Activated CD4-positive, alpha-beta T cell treated with anti-CD3 and anti-CD28 coated beads, Interleukin-2, amount 10 ng/mL, durations not matched to agents 7 days and 5 days (primary cell): ENCODE results near the gene PDCD1. TPM values are rescaled to one million over a fixed set of nuclear protein-coding genes. Genes with fewer than 3 reads are reported as not detected.

ENCODE experiments used
- CTCF ChIA-PET: fragments of 350-600 bp; sonication (Branson Sonifier 250); formaldehyde crosslinking; loops from one replicate; lab custom pipeline; 2021; ENCODE audit warnings: antibody characterized with exemption; lab: Charles Lee
- POLR2A ChIA-PET: fragments of 350-600 bp; sonication (Branson Sonifier 250); formaldehyde crosslinking; loops from one replicate; lab custom pipeline; 2021; ENCODE audit warnings: antibody characterized with exemption; lab: Charles Lee
- DNase-seq: peaks from one replicate; pipeline ENCODE4 v3.0.0-alpha.2; 2020
- H3K27ac Mint-ChIP-seq: one replicate; pipeline ENCODE4 v1.8.0; 2021; ENCODE audit warnings: mild to moderate bottlenecking, moderate library complexity, mixed read lengths
- H3K27me3 Mint-ChIP-seq: one replicate; pipeline ENCODE4 v1.8.0; 2021; ENCODE audit warnings: mixed read lengths
- H3K36me3 Mint-ChIP-seq: one replicate; pipeline ENCODE4 v1.8.0; 2021; ENCODE audit warnings: low read depth, mixed read lengths
- H3K4me1 Mint-ChIP-seq: one replicate; pipeline ENCODE4 v1.8.0; 2021; ENCODE audit warnings: mixed read lengths
- H3K4me3 Mint-ChIP-seq: one replicate; pipeline ENCODE4 v1.8.0; 2021; ENCODE audit warnings: mild to moderate bottlenecking, moderate library complexity, mixed read lengths
- H3K9me3 Mint-ChIP-seq: one replicate; pipeline ENCODE4 v1.8.0; 2021; ENCODE audit warnings: mixed read lengths
- total RNA-seq, 2 experiments: library from RNA; stranded (reverse); gene quantifications; one replicate each; pipeline ENCODE4 v1.2.3, GENCODE V29; 2021

Gene PDCD1
- total RNA-seq, 2 experiments from 2014 or later, result 4.7 to 4.9 TPM

- ChIA-PET POLR2A (no interaction called here), CTCF (interaction anchor here (0.7 kb wide), 1 partner anchor 15 kb away, joined by 4 read pairs; no protein-coding TSS in a partner anchor)
- H3K36me3 Mint-ChIP-seq, result no peaks in the 10 kb centered on the region
- H3K9me3 Mint-ChIP-seq, result no peaks in the 10 kb centered on the region
- H3K27me3 Mint-ChIP-seq, result no peaks in the 10 kb centered on the region
- DNase-seq, result no peak
- H3K27ac Mint-ChIP-seq, result peak overlapping the region; percentile 19
- no peak overlapping the region for H3K4me3 Mint-ChIP-seq
- H3K4me1 Mint-ChIP-seq, result peaks cover 12% of the 10 kb centered on the region
Measured at GRCh38 chr2:241817126-241817820, 41.4 kb downstream of the PDCD1 start.

DNA sequence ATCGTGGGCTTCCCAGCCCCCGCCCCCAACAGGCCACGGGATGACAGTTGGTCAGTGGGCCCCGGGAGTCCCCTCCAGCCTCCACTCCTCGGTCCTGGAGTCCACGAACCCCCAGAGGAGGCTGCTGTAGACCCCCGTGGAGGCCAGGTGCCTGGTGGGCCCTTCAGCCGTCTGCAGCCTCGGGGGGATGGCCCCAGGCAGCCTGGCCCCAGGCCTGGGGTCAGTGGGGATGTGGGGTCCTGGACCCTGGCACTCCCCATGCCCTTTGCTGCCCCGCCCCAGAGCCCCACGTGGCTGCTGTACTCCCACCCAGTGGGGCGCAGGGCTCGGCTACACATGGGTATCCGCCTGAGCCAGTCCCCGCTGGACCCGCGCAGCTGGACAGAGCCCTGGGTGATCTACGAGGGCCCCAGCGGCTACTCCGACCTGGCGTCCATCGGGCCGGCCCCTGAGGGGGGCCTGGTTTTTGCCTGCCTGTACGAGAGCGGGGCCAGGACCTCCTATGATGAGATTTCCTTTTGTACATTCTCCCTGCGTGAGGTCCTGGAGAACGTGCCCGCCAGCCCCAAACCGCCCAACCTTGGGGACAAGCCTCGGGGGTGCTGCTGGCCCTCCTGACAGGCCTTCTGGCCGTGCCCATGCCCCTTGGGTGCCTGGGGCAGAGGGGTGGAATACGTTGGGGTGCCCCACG lies 42.1 kb downstream of the PDCD1 start:
- H3K36me3 Mint-ChIP-seq, result no peaks in the 10 kb centered on the region
- DNase-seq, result no peak
- POLR2A ChIA-PET, result no interaction called here
- H3K27me3 Mint-ChIP-seq, result no peaks in the 10 kb centered on the region
- peaks cover 12% of the 10 kb centered on the region for H3K4me1 Mint-ChIP-seq
- H3K4me3 Mint-ChIP-seq, result no peak overlapping the region
- CTCF ChIA-PET, result no interaction called here
- no peak overlapping the region for H3K27ac Mint-ChIP-seq
- no peaks in the 10 kb centered on the region for H3K9me3 Mint-ChIP-seq

GRCh38 chr2:241815477-241816430 lies 42.9 kb downstream of the PDCD1 start:
- H3K36me3 Mint-ChIP-seq, result no peaks in the 10 kb centered on the region
- ChIA-PET POLR2A (no interaction called here), CTCF (no interaction called here)
- H3K27me3 Mint-ChIP-seq, result no peaks in the 10 kb centered on the region
- H3K4me1 Mint-ChIP-seq, result peaks cover 9% of the 10 kb centered on the region
- no peaks in the 10 kb centered on the region for H3K9me3 Mint-ChIP-seq
- H3K27ac Mint-ChIP-seq, result peak overlapping the region; percentile 57
- no peak overlapping the region for H3K4me3 Mint-ChIP-seq
- DNase-seq, result no peak

- no peak for DNase-seq
- Mint-ChIP-seq H3K9me3 (no peaks in the 10 kb centered on the region), H3K27me3 (no peaks in the 10 kb centered on the region), H3K4me3 (no peak overlapping the region), H3K27ac (peak overlapping the region; percentile 57), H3K4me1 (peaks cover 9% of the 10 kb centered on the region), H3K36me3 (no peaks in the 10 kb centered on the region)
- POLR2A ChIA-PET, result no interaction called here
- CTCF ChIA-PET, result no interaction called here
Measured at GRCh38 chr2:241814643-241815476, 43.8 kb downstream of the PDCD1 start.

DNA sequence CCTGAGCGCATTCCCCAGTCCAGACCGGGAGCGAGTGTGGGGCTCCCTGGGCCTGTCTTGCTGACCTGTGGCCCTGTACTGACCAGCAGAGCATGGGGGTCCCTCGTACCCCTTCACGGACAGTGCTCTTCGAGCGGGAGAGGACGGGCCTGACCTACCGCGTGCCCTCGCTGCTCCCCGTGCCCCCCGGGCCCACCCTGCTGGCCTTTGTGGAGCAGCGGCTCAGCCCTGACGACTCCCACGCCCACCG lies 44.4 kb downstream of the PDCD1 start:
- H3K36me3 Mint-ChIP-seq, result no peaks in the 10 kb centered on the region
- peaks cover 9% of the 10 kb centered on the region for H3K4me1 Mint-ChIP-seq
- no peak overlapping the region for H3K4me3 Mint-ChIP-seq
- no peaks in the 10 kb centered on the region for H3K9me3 Mint-ChIP-seq
- POLR2A ChIA-PET, result no interaction called here
- H3K27ac Mint-ChIP-seq, result no peak overlapping the region
- CTCF ChIA-PET, result interaction anchor here (1.0 kb wide), 1 partner anchor 52 kb away, joined by 3 read pairs; no protein-coding TSS in a partner anchor
- H3K27me3 Mint-ChIP-seq, result no peaks in the 10 kb centered on the region
- DNase-seq, result no peak

DNA sequence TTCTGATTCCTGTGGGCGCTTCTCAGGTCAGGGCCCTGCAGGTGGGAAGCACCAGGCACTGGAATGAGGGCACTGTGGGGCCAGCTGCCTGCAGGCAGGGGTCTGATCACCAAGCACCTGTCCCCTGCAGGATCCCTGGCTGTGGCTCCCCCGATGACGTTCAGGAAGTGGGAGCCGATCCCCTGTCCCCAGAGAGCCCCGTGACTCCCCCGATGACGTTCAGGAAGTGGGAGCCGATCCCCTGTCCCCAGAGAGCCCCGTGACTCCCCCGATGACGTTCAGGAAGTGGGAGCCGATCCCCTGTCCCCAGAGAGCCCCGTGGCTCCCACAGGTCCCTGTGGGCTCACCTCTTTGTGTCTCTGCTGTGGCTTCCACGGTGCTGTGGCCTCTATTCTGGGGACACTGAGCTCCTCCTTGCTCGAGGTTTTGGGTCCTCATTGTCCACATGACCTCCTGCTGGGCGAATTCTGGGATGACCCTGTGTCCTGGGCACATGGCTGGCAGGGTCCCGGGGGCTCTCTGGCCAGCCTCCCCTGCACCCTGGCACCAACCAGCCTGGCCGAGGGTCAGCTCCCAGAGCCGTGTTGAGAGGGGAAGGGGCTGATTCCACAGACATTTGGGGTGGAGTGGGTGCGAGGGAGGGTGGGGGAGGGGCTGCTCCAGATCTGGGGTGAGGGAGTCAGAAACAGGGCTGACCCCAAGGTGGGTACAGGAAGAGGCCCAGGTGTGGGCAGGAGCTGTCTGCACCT lies 44.9 kb downstream of the PDCD1 start:
- H3K9me3 Mint-ChIP-seq, result no peaks in the 10 kb centered on the region
- H3K4me3 Mint-ChIP-seq, result no peak overlapping the region
- no peak overlapping the region for H3K27ac Mint-ChIP-seq
- no peaks in the 10 kb centered on the region for H3K27me3 Mint-ChIP-seq
- H3K4me1 Mint-ChIP-seq, result peaks cover 9% of the 10 kb centered on the region
- no peaks in the 10 kb centered on the region for H3K36me3 Mint-ChIP-seq
- no peak for DNase-seq
- ChIA-PET POLR2A (no interaction called here), CTCF (interaction anchor here (1.0 to 1.2 kb wide), 2 partner anchors 10 to 53 kb away, joined by 3 read pairs; no protein-coding TSS in a partner anchor)

DNA sequence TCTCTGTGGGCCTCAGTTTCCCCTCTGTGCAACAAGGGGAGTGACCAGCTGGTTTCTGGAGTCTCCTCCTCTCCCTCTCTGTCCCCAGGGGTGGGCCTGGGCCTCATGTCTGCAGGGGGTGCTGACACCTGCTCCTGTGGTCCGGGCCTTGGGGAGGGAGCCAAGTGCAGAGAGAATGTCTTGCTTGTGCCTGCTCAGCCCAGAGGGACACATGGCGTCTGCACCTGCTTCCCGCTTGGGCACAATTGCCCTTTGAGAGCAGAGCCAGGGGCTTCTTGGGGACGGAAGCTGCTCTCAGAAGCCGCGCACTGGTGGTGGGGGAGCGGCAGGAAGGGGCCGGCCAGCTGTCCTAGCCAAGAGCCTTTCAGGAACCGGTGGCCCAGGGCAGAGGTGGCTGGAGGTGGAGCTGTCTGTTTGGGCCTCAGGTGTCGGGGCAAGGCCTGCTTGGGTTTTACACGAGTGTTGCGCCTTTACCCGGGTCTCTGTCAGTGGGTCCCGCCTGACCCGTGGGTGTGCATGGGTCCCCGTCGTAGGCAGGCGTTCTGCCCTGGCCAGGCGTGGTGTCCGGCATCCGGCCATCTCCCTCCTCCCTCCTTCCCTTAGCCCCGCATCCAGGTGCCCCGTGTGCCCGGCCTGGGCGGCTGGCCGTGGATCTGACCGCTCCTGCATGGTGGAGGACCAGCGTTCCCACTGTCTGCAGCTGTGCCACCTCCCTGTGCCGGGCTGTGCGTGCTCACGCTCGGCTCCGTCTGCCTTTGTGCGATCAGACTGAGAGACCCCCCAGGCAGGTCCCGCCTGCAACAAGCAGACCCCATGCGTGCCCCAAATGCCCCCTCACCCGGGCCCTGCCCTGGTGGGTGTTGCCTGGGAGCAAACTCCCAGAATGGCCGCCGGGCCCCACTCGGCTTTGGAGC lies 45.7 kb downstream of the PDCD1 start:
- Mint-ChIP-seq H3K27me3 (peaks cover 3% of the 10 kb centered on the region), H3K27ac (no peak overlapping the region), H3K4me1 (peaks cover 9% of the 10 kb centered on the region), H3K4me3 (no peak overlapping the region), H3K9me3 (no peaks in the 10 kb centered on the region), H3K36me3 (no peaks in the 10 kb centered on the region)
- ChIA-PET CTCF (interaction anchor here (1.0 to 1.2 kb wide), 2 partner anchors 9 to 53 kb away, joined by 3 read pairs; no protein-coding TSS in a partner anchor), POLR2A (no interaction called here)
- no peak for DNase-seq

DNA sequence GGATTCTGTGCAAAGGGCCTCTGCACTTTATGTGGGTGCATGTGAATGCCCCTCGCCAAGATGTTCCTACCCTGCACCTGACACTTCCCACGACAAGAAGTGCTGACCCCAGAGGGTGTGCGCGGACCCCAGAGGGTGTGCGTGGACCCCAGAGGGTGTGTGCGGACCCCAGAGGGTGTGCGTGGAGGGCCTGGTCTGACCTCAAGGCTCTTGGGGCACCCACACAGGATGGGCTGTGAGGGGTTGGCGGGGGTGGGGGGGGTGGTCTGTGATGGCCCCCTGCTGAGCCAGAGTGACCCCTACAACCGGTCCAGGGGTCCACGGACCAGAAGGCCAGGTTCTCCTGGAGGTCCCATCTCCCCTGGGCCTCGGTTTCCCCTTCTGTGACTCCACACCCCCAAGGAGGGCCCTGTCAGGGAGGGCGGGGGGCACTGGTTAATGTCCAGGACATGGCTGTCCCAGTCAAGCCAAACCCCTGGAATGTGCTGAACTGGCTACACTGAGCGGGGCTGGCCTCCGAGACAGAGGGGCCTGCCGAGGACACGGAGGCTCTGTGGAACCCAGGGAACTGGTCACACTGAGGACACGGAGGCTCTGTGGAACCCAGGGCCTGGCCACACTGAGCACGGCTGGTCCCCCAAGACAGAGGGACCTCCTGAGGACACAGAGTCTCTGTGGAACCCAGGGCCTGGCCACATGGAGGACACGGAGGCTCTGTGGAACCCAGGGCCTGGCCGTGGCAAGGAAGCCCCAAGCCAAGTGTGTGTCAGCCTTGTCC lies 46.6 kb downstream of the PDCD1 start:
- ChIA-PET CTCF (interaction anchor here (1.2 kb wide), 1 partner anchor 8 kb away, joined by 3 read pairs; no protein-coding TSS in a partner anchor), POLR2A (no interaction called here)
- no peak for DNase-seq
- Mint-ChIP-seq H3K4me3 (no peak overlapping the region), H3K27me3 (peaks cover 3% of the 10 kb centered on the region), H3K27ac (no peak overlapping the region), H3K4me1 (peaks cover 3% of the 10 kb centered on the region), H3K9me3 (no peaks in the 10 kb centered on the region), H3K36me3 (no peaks in the 10 kb centered on the region)

DNA sequence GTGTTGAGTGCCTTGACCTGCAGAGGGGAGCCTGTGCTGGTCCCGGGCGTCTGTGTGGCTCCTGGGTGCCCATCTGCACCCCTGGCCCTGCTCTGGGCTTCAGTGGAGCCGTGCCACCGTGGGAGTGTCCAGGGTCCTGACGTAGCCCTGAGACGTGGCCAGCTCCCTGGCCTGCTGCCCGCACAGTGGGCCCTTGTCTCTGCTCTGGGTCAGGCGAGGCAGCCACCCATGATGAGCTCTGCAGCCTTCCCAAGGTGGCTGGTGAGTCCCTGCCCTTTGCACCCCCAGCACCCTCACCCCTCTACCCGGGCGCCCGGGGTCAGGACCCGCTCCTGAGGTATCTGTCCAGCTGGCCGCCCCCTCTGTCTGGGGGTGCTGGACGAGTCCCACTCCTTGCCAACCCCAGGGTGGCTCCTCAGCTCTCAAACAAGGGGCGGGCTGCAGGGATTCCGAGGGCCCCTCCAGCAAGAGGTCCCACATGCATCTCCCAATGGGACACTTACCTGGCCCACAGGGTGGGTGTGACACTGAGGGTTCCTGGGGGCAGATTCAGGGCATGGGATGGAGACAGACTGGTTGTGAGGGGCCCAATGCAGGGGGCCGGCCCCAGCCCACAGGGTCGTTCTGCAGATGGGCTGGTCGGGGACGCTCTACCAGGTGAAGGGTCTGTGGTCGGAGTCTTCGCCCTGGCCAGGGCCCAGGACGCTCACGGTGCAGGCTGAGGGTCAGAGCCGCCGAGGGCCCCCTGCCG lies 47.3 kb downstream of the PDCD1 start:
- no peak overlapping the region for H3K27ac Mint-ChIP-seq
- H3K4me1 Mint-ChIP-seq, result peaks cover 3% of the 10 kb centered on the region
- ChIA-PET CTCF (interaction anchor here (1.0 kb wide), 1 partner anchor 74 kb away, joined by 4 read pairs; no protein-coding TSS in a partner anchor), POLR2A (no interaction called here)
- H3K27me3 Mint-ChIP-seq, result peaks cover 3% of the 10 kb centered on the region
- H3K9me3 Mint-ChIP-seq, result no peaks in the 10 kb centered on the region
- no peak for DNase-seq
- no peaks in the 10 kb centered on the region for H3K36me3 Mint-ChIP-seq
- H3K4me3 Mint-ChIP-seq, result no peak overlapping the region
